ENCODE measurements around the gene SV2A.
A peak's percentile ranks its signal among the peaks of the same experiment; 100 is the strongest.
"Not testable (repeated sequence)": the region's sequence is repeated elsewhere in the genome, so short reads cannot be mapped to it uniquely, and the experiment has no call there.

SV2A gene

DNA sequence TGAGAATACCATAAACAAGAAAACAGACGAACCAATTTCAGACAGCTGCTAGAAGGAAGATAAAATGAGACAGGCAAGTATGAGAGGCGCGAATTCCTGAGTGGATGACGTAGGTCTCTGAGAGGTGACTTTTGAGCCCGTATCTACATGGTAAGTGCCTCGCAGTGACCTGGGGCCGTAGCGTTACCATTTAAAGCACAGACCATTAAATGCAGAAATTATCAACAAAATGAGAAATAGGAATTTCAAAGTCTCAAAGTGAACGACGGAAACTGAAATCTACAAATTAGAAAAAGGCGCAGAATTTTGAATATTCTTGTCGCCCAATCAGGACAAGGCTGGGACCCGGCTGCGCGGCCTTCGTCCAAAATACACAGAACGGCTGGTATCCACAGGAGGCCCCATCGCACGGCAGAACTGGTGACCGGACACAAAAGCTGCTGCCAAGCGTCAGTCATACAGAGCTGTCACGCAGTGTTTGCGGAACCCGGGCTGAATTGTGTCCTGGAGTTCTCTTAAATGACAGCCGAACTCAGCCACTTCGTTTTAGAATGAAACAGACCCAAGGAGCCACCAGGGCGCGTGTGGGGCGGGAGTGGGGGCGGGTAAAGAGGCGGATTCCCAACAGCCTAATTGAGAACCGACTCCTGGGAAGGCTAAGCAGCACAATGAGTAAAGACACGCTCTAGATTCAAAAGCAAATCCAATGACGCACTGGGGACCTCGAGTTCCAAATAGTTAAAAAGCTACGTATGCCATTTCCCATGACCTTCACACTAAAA lies 32.1 kb downstream of the SV2A start:
- DNase-seq: peak; percentile 83 to 85

DNA sequence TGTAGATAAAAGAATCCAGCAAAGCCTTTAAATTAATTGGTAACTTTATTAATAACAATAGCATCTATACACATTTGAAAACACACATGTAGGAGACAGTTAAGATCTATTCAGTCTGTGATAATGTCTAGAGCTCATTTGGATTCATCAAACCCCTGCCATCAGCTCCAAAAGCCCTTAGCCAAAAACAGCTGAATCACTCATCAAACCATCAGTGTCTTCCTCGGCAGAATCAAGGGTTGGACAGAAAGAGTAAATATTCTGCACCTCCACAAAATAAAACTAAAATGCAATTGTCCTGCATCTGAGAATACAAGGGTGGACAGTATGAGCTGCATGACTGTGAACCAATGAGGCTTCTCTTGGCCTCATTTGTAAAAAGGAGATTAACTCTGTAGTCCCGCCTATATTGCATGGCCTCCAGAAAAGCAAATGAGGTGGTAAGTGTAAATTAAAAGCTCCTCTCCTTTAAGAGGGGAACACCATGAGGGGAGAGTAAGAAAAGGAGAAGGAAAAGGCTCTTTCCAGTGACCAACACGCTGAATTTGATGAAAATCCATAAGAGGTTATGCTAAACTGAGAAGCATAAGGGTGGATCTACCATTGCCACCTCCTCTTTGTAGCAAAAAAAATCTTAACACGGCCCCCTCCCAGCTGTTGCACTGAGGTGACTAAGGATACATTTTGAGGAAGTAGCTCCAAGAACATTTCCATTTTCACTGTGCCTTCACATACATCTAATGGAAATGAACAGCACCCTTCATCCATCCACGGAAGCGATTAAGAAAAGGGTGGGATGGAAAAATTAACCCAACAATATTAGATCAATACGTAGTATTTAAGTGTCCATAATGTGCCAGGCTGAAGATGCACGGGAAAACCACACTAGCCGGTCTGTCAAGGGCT lies 33.0 kb downstream of the SV2A start:
- peak; percentile 58 to 68 for DNase-seq

DNA sequence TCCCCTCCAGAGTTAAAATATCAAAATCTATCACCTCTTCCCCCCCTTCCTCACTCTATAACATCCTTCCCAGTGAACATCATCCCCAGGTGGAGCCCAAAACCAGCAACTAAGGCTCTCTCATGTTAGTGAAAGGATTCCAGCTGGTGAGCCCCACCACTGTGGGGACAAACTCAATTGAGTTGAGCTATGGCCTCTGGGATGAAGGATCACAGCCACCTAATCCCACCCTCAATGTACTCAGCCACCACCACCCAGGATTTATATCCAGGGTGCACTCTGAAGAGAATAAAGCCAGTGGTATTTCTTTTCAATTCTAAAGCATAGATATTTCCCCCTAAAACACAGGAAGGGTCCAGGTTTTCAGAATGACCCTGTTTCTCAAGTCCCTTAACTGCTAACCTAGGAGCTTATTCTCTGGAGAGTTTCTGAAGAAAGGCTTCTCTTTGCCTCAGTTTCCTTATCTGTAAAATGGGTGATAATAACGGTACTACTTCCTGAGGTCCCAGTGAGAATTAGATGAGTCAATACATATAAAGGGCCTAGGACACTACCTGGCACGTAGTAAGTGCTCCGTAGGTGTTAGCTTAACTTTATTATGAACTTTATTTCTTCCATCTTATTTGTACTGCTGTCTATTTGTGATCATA lies 33.9 kb downstream of the SV2A start:
- no peak for DNase-seq

DNA sequence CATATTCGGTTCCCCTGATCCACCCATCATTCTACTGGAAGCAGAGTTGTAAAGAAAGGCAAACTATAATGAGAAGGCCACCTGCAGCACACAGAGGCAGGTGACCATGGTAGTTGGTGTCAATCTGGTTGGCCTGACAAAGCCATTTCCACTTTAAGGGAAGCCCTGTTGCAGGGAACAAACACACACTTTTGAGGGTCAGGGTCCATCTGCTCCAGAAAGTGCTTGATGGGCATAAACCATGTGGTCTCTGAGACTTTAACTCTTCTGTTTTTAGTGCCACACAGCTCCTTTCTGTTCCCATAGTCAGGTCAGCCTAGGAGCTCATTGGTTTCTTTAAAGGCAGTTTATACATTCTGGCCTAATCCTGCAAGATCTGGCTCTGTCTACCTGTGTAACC lies 35.8 kb downstream of the SV2A start:
- no peak for DNase-seq

DNA sequence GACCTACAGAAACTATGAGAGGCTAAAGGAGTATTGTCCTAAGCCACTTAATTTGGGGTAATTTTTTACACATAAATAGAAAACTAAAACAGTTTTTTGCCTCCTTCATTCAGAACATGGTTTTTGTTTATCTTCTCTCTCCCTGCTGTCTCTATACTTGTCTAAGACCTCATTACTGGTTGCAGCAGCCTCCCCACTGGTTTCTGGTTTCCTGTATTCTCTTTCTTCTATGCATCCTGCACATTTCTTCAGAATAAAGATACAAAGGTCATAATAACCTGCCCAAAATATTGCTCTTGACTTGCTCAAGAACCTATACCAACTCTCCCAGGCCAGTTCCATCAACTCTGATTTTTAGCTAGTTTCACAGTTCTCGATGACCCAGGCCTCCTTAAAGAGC lies 38.1 kb downstream of the SV2A start:
- DNase-seq: no peak

DNA sequence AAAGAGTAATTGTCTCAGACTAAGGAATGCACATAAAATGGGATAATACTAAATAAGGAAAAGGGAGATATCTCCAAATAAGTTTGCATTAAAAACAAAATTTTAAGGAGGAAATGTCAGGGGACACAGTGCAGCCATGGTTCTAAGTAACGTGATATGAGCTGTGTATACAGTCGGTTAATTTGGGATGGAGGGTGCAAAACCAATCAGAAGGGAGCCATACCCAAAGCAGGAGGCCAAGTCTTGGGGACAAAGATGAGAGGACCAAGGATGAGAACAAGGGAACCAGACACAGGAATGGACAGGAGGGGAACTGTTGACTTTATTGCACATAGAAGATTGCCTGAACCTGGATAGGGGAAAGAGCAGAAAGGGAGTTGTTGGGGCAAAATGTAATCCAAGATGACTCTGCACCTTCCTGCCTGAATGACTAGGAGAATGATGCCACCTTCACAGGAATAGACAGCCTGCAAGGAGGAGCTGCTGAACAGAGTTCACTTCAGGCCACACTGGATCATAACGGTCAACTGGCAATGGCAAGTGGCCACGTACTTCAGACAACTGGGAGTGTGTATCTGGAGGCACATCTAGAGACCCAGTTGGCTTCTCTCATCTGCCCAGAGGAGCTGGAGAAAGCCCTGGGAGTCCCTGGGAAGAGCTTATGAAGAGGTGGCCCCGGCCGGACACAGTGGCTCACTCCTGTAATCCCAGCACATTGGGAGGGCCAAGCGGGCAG lies 40.3 kb downstream of the SV2A start:
- DNase-seq: no peak

DNA sequence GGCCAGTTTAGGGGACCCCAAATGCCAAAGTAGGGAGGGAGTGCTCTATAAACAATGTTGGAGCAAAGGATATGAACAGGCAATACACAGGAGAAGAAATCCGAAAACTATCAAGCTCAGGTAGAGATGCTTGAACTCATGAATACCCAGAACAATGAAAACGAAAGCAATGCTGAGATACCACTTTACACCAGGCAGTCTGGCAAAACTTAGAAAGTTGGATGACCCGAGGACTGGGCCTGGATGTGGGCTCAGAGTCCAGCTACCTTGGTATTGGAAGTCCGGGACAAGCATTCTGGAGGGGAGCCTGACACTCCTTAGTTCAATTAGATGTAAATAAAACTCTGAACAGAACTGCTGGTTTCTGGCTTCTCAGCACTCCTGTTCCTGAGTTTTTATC lies 44.6 kb downstream of the SV2A start:
- DNase-seq: not testable (repeated sequence)

DNA sequence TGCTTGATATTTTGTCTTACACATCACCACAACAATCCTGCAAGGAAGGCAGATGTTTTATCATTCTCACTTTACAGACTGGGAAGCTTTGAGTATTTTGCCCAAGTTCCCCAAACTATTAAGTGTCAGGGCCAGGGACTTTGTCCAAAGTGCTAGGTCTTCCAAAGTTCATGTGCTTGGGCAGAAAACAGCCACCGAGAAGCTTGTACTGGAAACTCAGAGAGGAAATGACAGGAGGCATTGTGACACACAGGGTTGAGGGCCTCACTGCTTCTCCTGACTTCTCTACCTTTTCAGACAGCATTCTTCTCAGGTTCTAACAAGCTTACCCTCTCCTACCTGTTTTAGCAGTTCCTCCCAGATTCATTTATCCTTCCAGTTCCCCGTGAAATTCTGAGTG lies 50.8 kb downstream of the SV2A start:
- not testable (repeated sequence) for DNase-seq

DNA sequence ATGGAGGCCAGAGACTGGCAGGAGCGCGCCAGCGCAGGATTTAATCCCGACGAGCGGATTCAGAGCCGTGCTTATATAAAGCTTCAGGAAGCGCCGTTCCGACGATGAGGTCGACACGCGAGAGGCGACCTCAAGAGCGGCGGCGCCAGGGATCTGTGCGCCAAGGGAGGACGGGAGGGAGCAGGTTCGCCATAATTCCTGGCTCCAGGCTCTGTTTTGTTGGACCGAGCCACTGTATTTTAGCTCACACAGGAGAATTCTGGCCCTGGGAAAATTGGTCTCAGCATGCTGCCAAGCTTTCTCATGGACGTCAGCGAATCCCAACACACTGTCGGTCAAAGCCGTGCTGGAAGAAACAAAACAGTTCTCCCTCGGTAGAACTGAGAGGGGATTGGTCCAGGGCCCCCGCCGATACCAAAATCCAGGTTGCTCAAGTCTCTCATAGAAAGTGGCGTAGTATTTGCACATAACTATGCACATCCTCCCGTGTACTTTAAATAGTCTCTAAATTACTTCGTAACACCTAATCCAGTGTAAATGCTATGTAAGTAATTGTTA lies 56.1 kb downstream of the SV2A start:
- DNase-seq: not testable (repeated sequence)

DNA sequence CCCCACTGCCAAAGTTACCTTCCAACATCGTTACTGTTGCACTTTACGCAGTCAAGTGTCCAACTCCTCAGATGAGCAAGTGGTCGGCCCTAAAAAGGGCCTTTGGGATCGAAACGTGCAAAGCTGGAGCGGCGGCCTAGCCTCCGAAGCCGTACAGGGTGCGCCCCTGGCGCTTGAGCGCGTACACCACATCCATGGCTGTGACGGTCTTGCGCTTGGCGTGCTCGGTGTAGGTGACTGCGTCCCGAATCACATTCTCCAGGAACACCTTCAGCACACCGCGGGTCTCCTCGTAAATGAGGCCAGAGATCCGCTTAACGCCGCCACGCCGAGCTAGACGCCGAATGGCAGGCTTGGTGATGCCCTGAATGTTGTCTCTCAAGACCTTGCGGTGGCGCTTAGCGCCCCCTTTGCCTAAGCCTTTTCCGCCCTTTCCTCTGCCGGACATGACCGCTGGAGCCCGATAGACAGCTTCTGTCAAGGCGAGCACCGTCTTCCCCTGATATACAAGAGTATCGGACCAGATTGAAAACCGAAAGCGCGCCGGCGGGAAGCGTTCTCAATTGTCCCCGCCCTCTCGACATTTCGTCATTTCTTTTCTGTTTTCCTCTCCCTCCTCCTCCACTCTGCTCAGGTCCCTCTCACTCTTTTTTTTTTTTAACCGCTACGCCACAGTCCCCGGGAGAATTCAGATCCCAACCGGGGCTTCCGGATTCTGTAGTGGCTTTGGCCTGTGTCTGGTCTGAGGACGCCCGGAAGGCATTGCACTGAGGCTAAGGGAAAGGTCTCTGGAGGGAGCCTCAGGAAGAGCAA lies 56.8 kb downstream of the SV2A start:
- DNase-seq: not testable (repeated sequence)

DNA sequence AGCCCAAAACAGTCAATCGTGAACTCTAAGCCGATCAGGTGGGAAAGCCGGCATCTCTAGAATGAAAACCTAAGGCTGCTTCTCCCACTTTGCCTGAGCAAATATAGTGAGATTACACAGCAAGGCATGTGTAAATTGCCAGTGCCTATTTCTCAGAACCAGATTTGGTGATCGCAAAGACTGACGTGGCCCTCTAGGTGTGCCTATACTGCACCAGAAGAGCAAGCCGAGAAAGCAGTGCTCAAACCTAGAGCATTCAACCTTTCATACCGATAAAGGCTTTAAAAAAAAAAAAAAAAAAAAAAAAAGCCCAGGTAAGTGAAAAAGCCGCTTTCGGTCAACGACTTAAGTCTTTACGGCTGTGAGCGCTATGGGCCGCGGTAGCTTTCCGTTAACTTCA lies 57.4 kb downstream of the SV2A start:
- not testable (repeated sequence) for DNase-seq
